ENCODE data around the gene LRRC75B.
"Not testable (repeated sequence)": the region's sequence is repeated elsewhere in the genome, so short reads cannot be mapped to it uniquely, and the experiment has no call there.

- TF ChIP-seq ZNF589 (CRISPR knock-in tag; IDR thresholded peaks at IDR 0.05; ENCODE audit: low read depth); CBFB (CRISPR knock-in tag; IDR thresholded peaks at IDR 0.05); EP300 (IDR thresholded peaks at IDR 0.05; ENCODE audit: low read length); FOXM1 (IDR thresholded peaks at IDR 0.05; ENCODE audit: low read depth); FOXM1 (CRISPR knock-in tag; IDR thresholded peaks at IDR 0.05; ENCODE audit: low read depth); DPF2 (IDR thresholded peaks at IDR 0.05); CTCF (IDR thresholded peaks at IDR 0.05 in 2 of 3, conservative IDR thresholded peaks at IDR 0.05 in 1 of 3; ENCODE audit: insufficient read depth in 2 of 3, low read depth in 1 of 3, low read length in 3 of 3); ELF4 (CRISPR knock-in tag; IDR thresholded peaks at IDR 0.05); ZNF274 (IDR thresholded peaks at IDR 0.05; ENCODE audit: borderline replicate concordance, low read depth, low read length); E2F1 (CRISPR knock-in tag; IDR thresholded peaks at IDR 0.05); MCM2 (IDR thresholded peaks at IDR 0.05; ENCODE audit: low read depth); ZNF263 (CRISPR knock-in tag; IDR thresholded peaks at IDR 0.05; ENCODE audit: borderline replicate concordance); ZNF584 (CRISPR knock-in tag; IDR thresholded peaks at IDR 0.05; ENCODE audit: low read depth); MCM7 (IDR thresholded peaks at IDR 0.05): not testable (repeated sequence)
Measured at GRCh38 chr22:24642307-24642706, 49.4 kb upstream of the LRRC75B start.
